Activated CD4-positive, alpha-beta T cell treated with anti-CD3 and anti-CD28 coated beads for 36 hours (primary cell): ENCODE measurements around the gene CAMK1. TPM values are rescaled to one million over a fixed set of nuclear protein-coding genes. Genes with fewer than 3 reads are reported as not detected.
"Not testable (repeated sequence)": the region's sequence is repeated elsewhere in the genome, so short reads cannot be mapped to it uniquely, and the experiment has no call there.

Source experiments
- ATAC-seq: fragments of 200-7000 bp; cut with Tn5 transposase; one replicate; pipeline ENCODE4 v1.10.0; 2021; ENCODE audit warnings: mild to moderate bottlenecking, moderate library complexity
- CTCF ChIA-PET: fragments of 350-600 bp; sonication (Branson Sonifier 250); formaldehyde crosslinking; loops from one replicate; lab custom pipeline; 2021; ENCODE audit warnings: antibody characterized with exemption; lab: Charles Lee
- POLR2A ChIA-PET: fragments of 350-600 bp; sonication (Branson Sonifier 250); formaldehyde crosslinking; loops from one replicate; lab custom pipeline; 2021; ENCODE audit warnings: antibody characterized with exemption, inconsistent platforms; lab: Charles Lee
- DNase-seq: peaks from one replicate; pipeline ENCODE4 v3.0.0-alpha.2; 2020
- H3K27ac Mint-ChIP-seq: one replicate; pipeline ENCODE4 v1.8.0; 2021; ENCODE audit warnings: mixed read lengths
- H3K27me3 Mint-ChIP-seq: one replicate; pipeline ENCODE4 v1.8.0; 2021; ENCODE audit warnings: mixed read lengths
- H3K36me3 Mint-ChIP-seq: one replicate; pipeline ENCODE4 v1.8.0; 2021; ENCODE audit warnings: low read depth, mixed read lengths
- H3K4me1 Mint-ChIP-seq: one replicate; pipeline ENCODE4 v1.8.0; 2021; ENCODE audit warnings: mixed read lengths
- H3K4me3 Mint-ChIP-seq: one replicate; pipeline ENCODE4 v1.8.0; 2021; ENCODE audit warnings: mild to moderate bottlenecking, moderate library complexity, mixed read lengths
- H3K9me3 Mint-ChIP-seq: one replicate; pipeline ENCODE4 v1.8.0; 2021; ENCODE audit warnings: low read depth, mixed read lengths
- intact Hi-C, 2 experiments: fragments of 100-400 bp; cut with DNase I in 1 of 2; cut with micrococcal nuclease in 1 of 2; formaldehyde crosslinking; loops; one replicate each; pipeline versions ENCODE4 v1.14.2 to v1.15.1; 2022 to 2024; cut with DNase I, micrococcal nuclease
- total RNA-seq, 2 experiments: library from RNA; stranded (reverse); gene quantifications; one replicate each; pipeline ENCODE4 v1.2.3, GENCODE V29; 2021

Gene CAMK1
- total RNA-seq, 2 experiments from 2014 or later, result 48.4 to 53.1 TPM

- POLR2A ChIA-PET, result interaction anchor here (0.9 to 1.7 kb wide), 7 partner anchors 8 to 381 kb away, joined by 3 to 13 read pairs (median 4); partner anchors contain the start of genes ARPC4, CAMK1 and TADA3
- Mint-ChIP-seq H3K27me3 (no peaks in the 10 kb centered on the region), H3K9me3 (no peaks in the 10 kb centered on the region), H3K27ac (peak overlapping the region; percentile 95), H3K4me3 (peak overlapping the region; percentile 30), H3K4me1 (peaks cover 58% of the 10 kb centered on the region), H3K36me3 (peaks cover 27% of the 10 kb centered on the region)
- CTCF ChIA-PET, result interaction anchor here (0.6 to 2.4 kb wide), 8 partner anchors 9 to 45 kb away, joined by 3 to 11 read pairs (median 7); partner anchors contain the start of genes ARPC4, OGG1 and TADA3
- peak; percentile 48 for ATAC-seq
- intact Hi-C loops, result loop anchor here (1.0 to 5.0 kb wide), 7 partner anchors 8 to 465 kb away; partner anchors contain the start of genes BRPF1 (in 2 of the 2), TADA3 (in 2 of the 2) and CAMK1 (in 1 of the 2)
- DNase-seq, result peak; percentile 50
Measured at GRCh38 chr3:9777694-9778021, 7.9 kb upstream of the CAMK1 start.

GRCh38 chr3:9776896-9777693 lies 7.3 kb upstream of the CAMK1 start:
- no peaks in the 10 kb centered on the region for H3K27me3 Mint-ChIP-seq
- peaks cover 23% of the 10 kb centered on the region for H3K36me3 Mint-ChIP-seq

GRCh38 chr3:9771007-9771406 lies 1.3 kb upstream of the CAMK1 start:
- H3K27ac Mint-ChIP-seq, intact Hi-C loops, H3K27me3 Mint-ChIP-seq, H3K9me3 Mint-ChIP-seq, ATAC-seq, DNase-seq: not testable (repeated sequence)
- H3K36me3 Mint-ChIP-seq, result peaks cover 12% of the 10 kb centered on the region
- H3K4me3 Mint-ChIP-seq, result peak overlapping the region; percentile 79
- H3K4me1 Mint-ChIP-seq, result peaks cover 20% of the 10 kb centered on the region
- CTCF ChIA-PET, result interaction anchor here (1.3 to 1.9 kb wide), 4 partner anchors 20 to 38 kb away, joined by 3 to 8 read pairs (median 4); partner anchors contain the start of gene OGG1
- POLR2A ChIA-PET, result interaction anchor here (0.6 to 1.6 kb wide), 2 partner anchors 9 to 21 kb away, joined by 3 to 6 read pairs; partner anchors contain the start of gene OGG1

More at GRCh38 chr3:9776896-9777693, 7.3 kb upstream of the CAMK1 start:
- ATAC-seq (no peak), DNase-seq (peak; percentile 52)
- no peak overlapping the region for H3K4me3 Mint-ChIP-seq
- peak overlapping the region; percentile 95 for H3K27ac Mint-ChIP-seq
- ChIA-PET POLR2A (interaction anchor here (0.9 to 1.7 kb wide), 6 partner anchors 7 to 23 kb away, joined by 3 to 13 read pairs (median 5); partner anchors contain the start of genes ARPC4, CAMK1 and TADA3), CTCF (interaction anchor here (0.6 to 2.4 kb wide), 9 partner anchors 9 to 45 kb away, joined by 3 to 11 read pairs (median 6); partner anchors contain the start of genes ARPC4, OGG1 and TADA3)
- H3K4me1 Mint-ChIP-seq, result peaks cover 53% of the 10 kb centered on the region
- no peaks in the 10 kb centered on the region for H3K9me3 Mint-ChIP-seq
- intact Hi-C loops, result loop anchor here (5.0 kb wide), 2 partner anchors 45 to 465 kb away; partner anchors contain the start of gene BRPF1 (in 1 of the 2)

- peaks cover 18% of the 10 kb centered on the region for H3K4me1 Mint-ChIP-seq
- ChIA-PET CTCF (interaction anchor here (0.9 to 1.9 kb wide), 5 partner anchors 12 to 37 kb away, joined by 3 to 8 read pairs (median 3); partner anchors contain the start of gene OGG1), POLR2A (interaction anchor here (0.6 to 1.6 kb wide), 4 partner anchors 8 to 22 kb away, joined by 3 to 7 read pairs (median 6); partner anchors contain the start of genes ARPC4, OGG1 and TADA3)
- intact Hi-C loops, result no loop called here
- peak overlapping the region; percentile 78 for H3K27ac Mint-ChIP-seq
- peak overlapping the region; percentile 79 for H3K4me3 Mint-ChIP-seq
- ATAC-seq (peak; percentile 6), DNase-seq (no peak)
- peaks cover 16% of the 10 kb centered on the region for H3K36me3 Mint-ChIP-seq
- no peaks in the 10 kb centered on the region for H3K27me3 Mint-ChIP-seq
- no peaks in the 10 kb centered on the region for H3K9me3 Mint-ChIP-seq
Measured at GRCh38 chr3:9770276-9770812, 597 bp upstream of the CAMK1 start.

GRCh38 chr3:9769012-9769411 lies 735 bp downstream of the CAMK1 start:
- ChIA-PET POLR2A (no interaction called here), CTCF (interaction anchor here (1.0 to 2.6 kb wide), 3 partner anchors 9 to 225 kb away, joined by 3 to 8 read pairs (median 8); partner anchors contain the start of gene OGG1)

GRCh38 chr3:9768141-9768775 lies 1.5 kb downstream of the CAMK1 start:
- H3K4me3 Mint-ChIP-seq, result peak overlapping the region; percentile 79
- H3K9me3 Mint-ChIP-seq, result no peaks in the 10 kb centered on the region
- CTCF ChIA-PET, result interaction anchor here (2.6 kb wide), 1 partner anchor 9 kb away, joined by 8 read pairs; no protein-coding TSS in a partner anchor
- POLR2A ChIA-PET, result no interaction called here
- peaks cover 21% of the 10 kb centered on the region for H3K36me3 Mint-ChIP-seq
- DNase-seq, result no peak
- no peak overlapping the region for H3K27ac Mint-ChIP-seq
- no peak for ATAC-seq
- peaks cover 21% of the 10 kb centered on the region for H3K4me1 Mint-ChIP-seq
- H3K27me3 Mint-ChIP-seq, result no peaks in the 10 kb centered on the region
- intact Hi-C loops, result loop anchor here in 1 of 2 experiments (2.0 kb wide), 1 partner anchor 17 kb away; no protein-coding TSS in a partner anchor

More at GRCh38 chr3:9769012-9769411, 735 bp downstream of the CAMK1 start:
- Mint-ChIP-seq H3K27ac (peak overlapping the region; percentile 59), H3K4me3 (peak overlapping the region; percentile 79), H3K36me3 (peaks cover 20% of the 10 kb centered on the region), H3K9me3 (no peaks in the 10 kb centered on the region), H3K27me3 (no peaks in the 10 kb centered on the region), H3K4me1 (peaks cover 21% of the 10 kb centered on the region)
- ATAC-seq, result no peak
- intact Hi-C loops, result loop anchor here (1.0 to 2.0 kb wide), 3 partner anchors 9 to 24 kb away; partner anchors contain the start of gene ARPC4 (in 1 of the 2)
- no peak for DNase-seq

- ChIA-PET CTCF (interaction anchor here (2.6 kb wide), 1 partner anchor 10 kb away, joined by 8 read pairs; no protein-coding TSS in a partner anchor), POLR2A (interaction anchor here (0.6 kb wide), 1 partner anchor 8 kb away, joined by 5 read pairs; no protein-coding TSS in a partner anchor)
- Mint-ChIP-seq H3K27me3 (no peaks in the 10 kb centered on the region), H3K36me3 (peaks cover 28% of the 10 kb centered on the region), H3K27ac (no peak overlapping the region), H3K9me3 (no peaks in the 10 kb centered on the region), H3K4me1 (peaks cover 21% of the 10 kb centered on the region), H3K4me3 (peak overlapping the region; percentile 79)
- intact Hi-C loops, result no loop called here
- ATAC-seq (no peak), DNase-seq (no peak)
Measured at GRCh38 chr3:9767418-9767817, 2.3 kb downstream of the CAMK1 start.

GRCh38 chr3:9765865-9766264 lies 3.9 kb downstream of the CAMK1 start:
- DNase-seq, result no peak
- Mint-ChIP-seq H3K27ac (no peak overlapping the region), H3K36me3 (peaks cover 34% of the 10 kb centered on the region), H3K27me3 (no peaks in the 10 kb centered on the region), H3K4me3 (no peak overlapping the region), H3K4me1 (peaks cover 21% of the 10 kb centered on the region), H3K9me3 (no peaks in the 10 kb centered on the region)
- ATAC-seq, result no peak
- intact Hi-C loops, result no loop called here
- ChIA-PET POLR2A (no interaction called here), CTCF (no interaction called here)

GRCh38 chr3:9762871-9763270 lies 6.9 kb downstream of the CAMK1 start:
- Mint-ChIP-seq H3K36me3 (peaks cover 49% of the 10 kb centered on the region), H3K4me3 (no peak overlapping the region), H3K27ac (no peak overlapping the region), H3K4me1 (peaks cover 2% of the 10 kb centered on the region), H3K27me3 (no peaks in the 10 kb centered on the region), H3K9me3 (no peaks in the 10 kb centered on the region)
- ChIA-PET CTCF (interaction anchor here (0.6 kb wide), 1 partner anchor 45 kb away, joined by 3 read pairs; no protein-coding TSS in a partner anchor), POLR2A (interaction anchor here (0.6 kb wide), 1 partner anchor 8 kb away, joined by 6 read pairs; no protein-coding TSS in a partner anchor)
- DNase-seq (no peak), ATAC-seq (no peak)
- intact Hi-C loops, result no loop called here

- Mint-ChIP-seq H3K27me3 (no peaks in the 10 kb centered on the region), H3K27ac (no peak overlapping the region), H3K4me1 (peaks cover 2% of the 10 kb centered on the region), H3K4me3 (no peak overlapping the region), H3K36me3 (peaks cover 52% of the 10 kb centered on the region), H3K9me3 (no peaks in the 10 kb centered on the region)
- POLR2A ChIA-PET, result no interaction called here
- CTCF ChIA-PET, result no interaction called here
- ATAC-seq (no peak), DNase-seq (no peak)
- intact Hi-C loops, result no loop called here
Measured at GRCh38 chr3:9761919-9762318, 7.8 kb downstream of the CAMK1 start.
